Renal cortical epithelial cell (primary cell): ENCODE measurements around the gene RBCK1. TPM values are rescaled to one million over a fixed set of nuclear protein-coding genes. Genes with fewer than 3 reads are reported as not detected.
"Not testable (repeated sequence)": the region's sequence is repeated elsewhere in the genome, so short reads cannot be mapped to it uniquely, and the experiment has no call there.

ENCODE experiments used
- DNase-seq: peaks from one replicate; pipeline ENCODE4 v3.0.0-alpha.2; 2011; ENCODE audit warnings: low read depth
- total RNA-seq: library from RNA; depleted of rRNA; stranded (reverse); fragments of >200 nt; gene quantifications from 2 replicates; pipeline ENCODE4 v1.2.3, GENCODE V29; 2014

Gene RBCK1
- 114 and 166 TPM in 2 replicates for total RNA-seq

DNA sequence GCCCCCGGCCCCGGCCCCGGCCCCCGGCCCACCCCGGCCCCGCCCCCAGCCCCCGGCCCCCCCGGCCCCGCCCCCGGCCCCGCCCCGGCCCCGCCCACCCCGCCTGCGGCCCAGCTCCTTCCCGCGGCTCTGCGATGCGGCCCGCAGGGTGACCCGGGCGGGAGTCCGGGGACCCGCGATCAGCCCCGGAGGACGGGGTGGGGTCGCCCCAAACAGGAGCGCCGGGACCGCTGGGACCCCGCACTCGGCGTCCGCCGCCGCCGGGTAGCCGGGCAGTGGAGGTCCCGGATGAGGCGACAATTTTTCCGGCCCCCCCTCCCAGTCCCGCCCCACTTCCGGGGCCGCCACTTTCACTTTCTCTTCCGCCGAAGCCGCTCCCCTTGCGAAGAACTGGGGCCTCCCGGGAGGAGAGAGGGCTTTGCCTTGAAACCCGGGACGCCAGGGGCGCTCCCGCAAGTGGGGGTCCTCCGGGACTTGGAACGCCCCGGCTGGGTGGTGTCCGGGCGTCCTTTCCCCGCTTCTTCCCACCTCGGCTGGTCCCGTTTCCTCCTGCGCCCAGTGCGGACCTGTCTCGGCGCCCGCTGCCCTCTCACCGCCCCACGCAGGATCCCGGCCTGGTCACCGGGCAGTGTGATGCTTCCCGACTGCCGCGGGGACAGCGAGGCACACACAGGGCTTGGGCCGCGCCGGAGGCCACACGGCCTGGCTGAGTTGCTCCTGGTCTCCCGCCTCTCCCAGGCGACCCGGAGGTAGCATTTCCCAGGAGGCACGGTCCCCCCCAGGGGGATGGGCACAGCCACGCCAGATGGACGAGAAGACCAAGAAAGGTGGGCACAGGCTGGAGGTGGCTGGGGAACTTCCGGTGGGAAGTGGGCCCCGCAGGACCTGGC lies at the start of gene RBCK1:
TSS of gene RBCK1 (plus strand) at position 347 of the 890 bp plus-strand sequence. CDS start at position 806, 459 bp downstream.
- peak; percentile 39 for DNase-seq

DNA sequence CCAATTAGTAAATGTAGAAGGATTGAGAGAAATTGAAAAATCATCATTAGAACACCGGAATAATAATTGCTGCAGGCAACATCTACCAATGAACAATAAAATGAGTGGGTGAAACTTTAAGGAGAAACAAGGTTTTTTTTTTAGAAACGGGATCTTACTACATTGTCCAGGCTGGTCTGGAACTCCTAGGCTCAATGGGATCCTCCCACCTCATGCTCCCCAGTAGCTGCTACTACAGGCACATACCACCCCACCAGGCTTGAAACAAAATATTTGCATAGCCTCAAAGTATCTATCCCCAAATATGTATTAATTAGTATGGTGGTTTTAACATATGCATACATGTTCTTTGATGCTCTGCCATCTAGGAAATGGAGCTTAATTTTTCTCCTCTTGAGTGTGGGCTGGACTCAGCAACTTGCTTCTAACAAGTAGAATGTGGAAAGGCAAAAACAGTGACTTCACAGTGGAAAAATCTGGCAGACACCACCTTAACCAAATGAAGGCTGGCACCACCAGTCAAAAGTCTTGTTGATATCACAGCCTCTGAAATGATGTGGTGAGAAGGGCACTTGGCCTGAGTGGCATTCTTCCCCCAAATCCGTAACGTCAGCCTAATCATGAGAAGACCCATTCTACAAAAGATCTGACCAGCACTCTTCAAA lies 49.1 kb upstream of the RBCK1 start:
- DNase-seq: no peak

- peak; percentile 72 for DNase-seq
Observed at GRCh38 chr20:361561-361960, 46.5 kb upstream of the RBCK1 start.

DNA sequence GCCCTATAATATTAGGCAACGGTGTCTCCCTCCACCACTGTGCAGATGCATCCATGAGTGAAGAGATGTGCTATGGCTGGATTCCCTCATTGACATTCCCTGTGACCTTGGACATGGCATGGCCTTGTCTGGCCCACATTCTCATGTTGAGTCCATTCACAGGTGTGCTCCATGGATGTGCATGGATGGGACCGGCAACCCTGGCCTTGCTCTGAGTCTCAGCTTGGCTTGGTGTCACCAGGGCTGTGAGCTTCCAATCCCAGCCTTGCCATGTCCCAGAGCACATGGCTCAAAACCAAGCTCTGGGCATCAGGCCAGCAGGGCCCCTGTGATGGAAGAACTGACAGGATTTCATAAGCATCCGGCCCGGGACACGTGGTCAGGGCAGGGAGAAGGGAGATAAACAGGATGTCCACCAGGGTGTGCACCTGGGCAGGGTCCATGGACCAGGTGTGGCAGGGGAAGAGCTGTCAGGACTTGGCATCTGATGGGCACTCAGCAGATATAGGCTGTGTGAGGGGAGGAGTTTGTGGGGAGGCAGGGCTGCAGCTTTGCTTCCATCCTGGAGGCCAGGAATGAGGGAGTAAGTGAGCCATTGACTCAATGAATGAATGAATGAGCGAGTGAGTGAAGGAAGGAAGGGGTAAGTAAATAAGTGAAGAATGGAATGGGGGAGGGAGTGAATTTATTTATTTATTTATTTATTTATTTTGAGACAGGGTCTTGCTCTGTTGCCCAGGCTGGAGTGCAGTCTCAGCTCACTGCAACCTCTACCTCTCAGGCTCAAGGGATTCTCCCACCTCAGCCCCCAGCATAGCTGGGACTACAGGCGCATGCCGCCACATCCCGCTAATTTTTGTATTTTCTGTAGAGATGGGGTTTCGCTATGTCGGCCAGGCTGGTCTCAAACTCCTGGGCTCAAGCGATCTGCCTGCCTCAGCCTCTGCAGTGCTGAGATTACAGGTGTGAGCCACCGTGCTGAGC lies 45.5 kb upstream of the RBCK1 start:
- peak; percentile 91 for DNase-seq

DNA sequence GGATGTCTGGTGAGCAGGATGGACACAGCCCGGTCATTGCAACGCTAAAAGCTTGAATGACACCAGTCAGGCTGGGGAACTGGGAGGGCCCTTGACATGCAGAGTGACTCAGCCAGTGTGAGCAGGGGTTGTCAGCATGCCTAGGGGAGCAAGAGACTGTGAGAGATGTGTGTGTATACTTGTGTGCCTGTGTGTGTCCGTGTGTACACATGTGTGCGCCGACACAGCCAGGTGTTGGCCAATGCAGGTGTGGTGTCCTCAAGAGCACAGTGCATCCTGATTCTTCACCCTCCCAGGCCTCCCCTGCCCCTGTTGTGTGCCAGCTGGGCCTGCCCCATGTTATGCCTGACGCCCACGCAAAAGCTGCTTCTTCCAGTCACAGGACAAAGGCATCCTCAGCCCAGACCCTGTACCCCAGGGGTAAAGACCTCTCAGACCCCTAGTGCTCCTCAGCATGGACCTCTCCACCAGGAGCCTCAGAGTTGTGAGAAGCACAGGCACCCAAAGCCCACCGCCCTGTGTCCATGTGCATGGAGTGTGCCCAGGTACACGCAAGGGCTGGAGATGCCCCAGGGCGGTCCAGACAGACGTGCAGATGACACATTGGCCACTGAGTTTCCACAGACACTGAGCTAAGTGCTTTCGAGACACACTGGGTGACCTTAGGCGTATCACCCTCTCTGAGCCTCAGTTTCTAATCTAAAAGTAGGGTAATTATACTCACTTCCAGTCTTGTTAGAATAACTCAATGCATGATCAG lies 44.6 kb upstream of the RBCK1 start:
- DNase-seq: peak; percentile 57

- peak; percentile 88 for DNase-seq
Observed at GRCh38 chr20:364905-365794, 42.9 kb upstream of the RBCK1 start.

DNA sequence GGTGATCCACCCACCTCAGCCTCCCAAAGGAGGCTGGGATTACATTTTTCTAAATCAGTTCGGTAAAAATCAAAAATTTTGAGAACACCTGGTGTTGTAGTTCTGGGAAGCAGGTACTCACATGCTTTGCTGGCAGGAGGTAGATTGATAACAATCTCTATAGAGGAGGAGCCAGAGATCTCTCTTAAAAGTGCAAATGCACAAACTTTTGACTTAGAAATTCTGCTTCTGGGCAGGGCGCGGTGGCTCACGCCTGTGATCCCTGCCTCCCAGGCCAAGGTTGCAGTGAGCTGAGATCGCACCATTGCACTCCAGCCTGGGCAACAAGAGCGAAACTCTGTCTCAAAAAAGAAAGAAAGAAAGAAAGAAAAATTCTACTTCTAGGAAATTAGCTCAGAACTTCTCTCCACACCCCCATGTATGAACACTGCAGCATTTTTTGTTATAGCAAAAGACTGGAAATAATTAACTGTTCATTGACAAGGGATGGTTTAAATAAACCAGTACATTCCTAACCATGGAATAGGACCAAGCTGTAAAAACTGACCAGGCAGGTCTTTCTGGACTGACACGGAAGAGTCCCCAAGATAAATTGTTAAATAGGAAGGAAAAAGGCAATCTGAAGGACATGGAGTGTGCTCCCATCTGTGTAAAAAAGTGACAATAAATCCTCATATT lies 41.9 kb upstream of the RBCK1 start:
- peak; percentile 49 for DNase-seq

GRCh38 chr20:366719-367485 lies 41.2 kb upstream of the RBCK1 start:
- DNase-seq: no peak

DNA sequence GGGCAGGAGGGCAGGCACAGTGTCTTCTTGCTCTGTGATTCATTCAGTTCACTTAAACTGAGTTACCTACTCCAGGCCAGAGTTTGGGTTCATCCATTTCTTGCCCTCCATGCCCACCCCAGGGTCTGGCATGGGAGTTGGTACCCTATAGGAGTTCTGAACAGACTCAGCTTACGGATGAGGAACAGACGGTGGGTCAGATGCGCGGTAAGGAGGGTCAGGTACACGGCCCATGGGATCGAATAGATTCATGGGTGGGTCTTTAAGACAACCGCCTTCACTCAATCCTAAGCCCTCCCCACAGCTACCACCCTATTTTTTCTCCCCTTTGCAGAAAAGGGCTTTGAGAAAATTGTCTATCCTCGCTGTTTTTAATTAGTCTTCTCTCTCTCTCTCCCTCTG lies 40.6 kb upstream of the RBCK1 start:
- no peak for DNase-seq

DNA sequence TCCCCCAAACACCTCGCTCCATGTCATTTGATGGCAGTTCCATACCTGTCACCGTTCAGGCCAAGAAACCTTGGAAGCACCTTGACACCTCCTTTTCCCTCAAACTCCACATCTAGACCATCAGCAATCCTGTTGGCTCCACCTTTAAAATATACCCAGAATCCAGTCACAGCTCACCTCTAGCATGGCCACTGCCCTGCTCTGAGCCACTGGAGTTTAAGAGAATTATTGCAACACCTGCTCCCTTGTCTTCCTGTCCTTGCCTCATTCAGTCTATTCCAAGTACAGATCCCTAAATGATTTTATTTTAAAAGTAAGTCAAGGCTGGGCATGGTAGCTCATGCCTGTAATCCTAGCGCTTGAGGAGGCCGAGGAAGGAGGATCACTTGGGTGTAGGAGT lies 39.2 kb upstream of the RBCK1 start:
- DNase-seq: no peak

- peak; percentile 33 for DNase-seq
Observed at GRCh38 chr20:370151-370600, 37.9 kb upstream of the RBCK1 start.

DNA sequence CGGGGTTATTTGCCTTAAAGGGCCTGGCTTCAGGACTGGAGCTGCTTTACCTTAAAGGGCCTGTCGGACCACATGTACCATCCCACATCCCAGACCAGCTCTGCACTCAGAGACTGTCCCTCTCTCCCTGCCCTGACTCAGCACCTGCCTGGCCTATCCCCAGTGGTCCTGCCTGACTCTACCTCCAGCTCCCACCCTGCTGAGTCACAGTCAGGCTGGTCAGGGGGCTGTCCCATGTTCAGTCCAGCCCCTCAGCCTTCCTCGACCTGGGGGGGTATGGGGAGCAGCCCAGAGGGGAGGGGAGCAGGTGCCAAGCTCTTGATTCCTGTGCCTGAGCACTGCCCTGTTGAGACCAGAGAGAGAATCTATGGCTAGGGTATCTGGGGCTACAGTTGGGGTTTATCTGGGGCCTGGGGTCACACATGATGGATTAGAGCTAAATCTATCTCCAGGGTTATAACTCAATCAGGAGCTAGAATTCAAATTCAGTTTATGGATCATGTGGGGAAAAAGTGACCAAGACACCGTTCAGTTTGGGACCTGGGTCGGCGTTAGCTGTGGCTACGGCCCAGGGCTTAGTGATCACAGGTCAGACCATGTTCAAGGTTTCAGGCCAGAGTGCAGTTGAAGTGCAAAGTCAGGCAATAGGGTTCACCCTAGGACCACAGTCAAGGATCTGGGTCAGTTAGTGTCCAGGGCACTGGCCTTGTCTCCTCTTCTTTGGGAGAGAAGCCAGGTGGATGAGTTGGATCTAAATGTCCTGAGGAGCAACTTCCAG lies 36.9 kb upstream of the RBCK1 start:
- DNase-seq: no peak

- peak; percentile 91 for DNase-seq
Observed at GRCh38 chr20:371755-372542, 36.1 kb upstream of the RBCK1 start.

DNA sequence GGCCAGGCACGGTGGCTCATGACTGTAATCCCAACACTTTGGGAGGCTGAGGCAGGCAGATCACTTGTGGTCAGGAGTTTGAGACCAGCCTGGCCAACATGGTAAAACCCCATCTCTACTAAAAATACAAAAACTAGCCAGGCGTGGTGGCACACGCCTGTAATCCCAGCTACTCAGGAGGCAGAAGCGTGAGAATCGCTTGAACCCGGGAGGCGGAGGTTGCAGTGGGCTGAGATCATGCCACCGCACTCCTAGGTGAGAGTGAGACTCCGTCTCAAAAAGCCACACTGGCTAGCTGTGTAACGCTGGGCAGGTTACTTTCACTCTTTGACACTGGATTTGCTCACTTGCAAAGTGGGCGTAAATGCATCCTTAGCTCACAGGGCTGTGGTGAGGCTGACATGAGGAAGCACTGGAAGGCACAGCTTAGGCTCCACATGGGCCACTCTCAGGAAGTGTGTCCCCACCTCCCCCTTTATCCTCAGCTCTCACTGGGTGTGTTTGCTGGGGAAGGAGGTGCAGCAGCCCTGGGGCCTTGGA lies 35.5 kb upstream of the RBCK1 start:
- DNase-seq: not testable (repeated sequence)

GRCh38 chr20:373171-373890 lies 34.8 kb upstream of the RBCK1 start:
- peak; percentile 56 for DNase-seq
